ENCODE data around the gene CHMP3.

DNA sequence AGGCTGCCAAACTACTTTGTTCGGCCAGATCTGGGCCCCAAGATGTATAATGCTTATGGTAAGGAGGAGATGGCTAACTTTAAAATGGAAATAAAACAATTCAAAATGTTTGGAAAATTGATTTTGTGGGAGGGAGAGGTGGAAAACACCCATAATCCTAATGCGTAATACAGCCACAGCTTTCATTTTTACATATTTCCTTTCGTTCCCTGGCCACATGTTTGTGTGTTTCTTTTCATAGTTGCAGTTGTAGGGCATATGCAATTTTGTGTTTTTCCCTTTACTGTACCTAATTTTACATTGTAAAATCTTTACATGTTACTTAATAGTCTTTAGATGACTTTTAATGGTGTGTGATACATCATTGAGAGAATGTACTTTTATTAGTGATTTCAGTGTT lies 77.4 kb downstream of the CHMP3 start:
- TF ChIP-seq, protein P1, sequence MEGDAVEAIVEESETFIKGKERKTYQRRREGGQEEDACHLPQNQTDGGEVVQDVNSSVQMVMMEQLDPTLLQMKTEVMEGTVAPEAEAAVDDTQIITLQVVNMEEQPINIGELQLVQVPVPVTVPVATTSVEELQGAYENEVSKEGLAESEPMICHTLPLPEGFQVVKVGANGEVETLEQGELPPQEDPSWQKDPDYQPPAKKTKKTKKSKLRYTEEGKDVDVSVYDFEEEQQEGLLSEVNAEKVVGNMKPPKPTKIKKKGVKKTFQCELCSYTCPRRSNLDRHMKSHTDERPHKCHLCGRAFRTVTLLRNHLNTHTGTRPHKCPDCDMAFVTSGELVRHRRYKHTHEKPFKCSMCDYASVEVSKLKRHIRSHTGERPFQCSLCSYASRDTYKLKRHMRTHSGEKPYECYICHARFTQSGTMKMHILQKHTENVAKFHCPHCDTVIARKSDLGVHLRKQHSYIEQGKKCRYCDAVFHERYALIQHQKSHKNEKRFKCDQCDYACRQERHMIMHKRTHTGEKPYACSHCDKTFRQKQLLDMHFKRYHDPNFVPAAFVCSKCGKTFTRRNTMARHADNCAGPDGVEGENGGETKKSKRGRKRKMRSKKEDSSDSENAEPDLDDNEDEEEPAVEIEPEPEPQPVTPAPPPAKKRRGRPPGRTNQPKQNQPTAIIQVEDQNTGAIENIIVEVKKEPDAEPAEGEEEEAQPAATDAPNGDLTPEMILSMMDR (IDR thresholded peaks at IDR 0.05; ENCODE audit: poor library complexity) = no peak
- TF ChIP-seq EZH2 (IDR thresholded peaks at IDR 0.05; ENCODE audit: borderline replicate concordance) = no peak
- TF ChIP-seq EZH2phosphoT487 (IDR thresholded peaks at IDR 0.05; ENCODE audit: low read depth, severe bottlenecking, unreplicated experiment) = no peak

Measured in hepatocyte (in vitro differentiated cells).